Karpas-422 (cell line): ENCODE measurements around the gene GLDC. TPM values are rescaled to one million over a fixed set of nuclear protein-coding genes. Genes with fewer than 3 reads are reported as not detected.
"Not testable (repeated sequence)": the region's sequence is repeated elsewhere in the genome, so short reads cannot be mapped to it uniquely, and the experiment has no call there.

Experiments used
- DNase-seq: peaks from one replicate; pipeline ENCODE4 v3.0.0-alpha.2; 2015
- H2AFZ ChIP-seq: fragments of 200-600 bp; sonication (generic); 2 replicates; pipeline ENCODE4 v1.6.1; 2014; ENCODE audit warnings: antibody characterized with exemption, low read length, mixed read lengths
- H3K27ac ChIP-seq: fragments of 200-600 bp; sonication (generic); 2 replicates; pipeline ENCODE4 v1.5.1; 2014; ENCODE audit warnings: mild to moderate bottlenecking, low read length, moderate library complexity
- H3K27me3 ChIP-seq: fragments of 200-600 bp; sonication (generic); 2 replicates; pipeline ENCODE4 v1.6.1; 2014; ENCODE audit warnings: low read length, mixed read lengths
- H3K36me3 ChIP-seq: fragments of 200-600 bp; sonication (generic); 2 replicates; pipeline ENCODE4 v1.6.1; 2014; ENCODE audit warnings: low read length, mixed read lengths; ENCODE audit not compliant: insufficient read depth
- H3K4me1 ChIP-seq: fragments of 200-600 bp; sonication (generic); 2 replicates; pipeline ENCODE4 v1.6.1; 2014; ENCODE audit warnings: mild to moderate bottlenecking, low read length, mixed read lengths
- H3K4me2 ChIP-seq: fragments of 200-600 bp; sonication (generic); 2 replicates; pipeline ENCODE4 v1.6.1; 2014; ENCODE audit warnings: low read length, low read depth, mild to moderate bottlenecking; ENCODE audit not compliant: poor library complexity, severe bottlenecking
- H3K4me3 ChIP-seq: fragments of 200-600 bp; sonication (generic); 2 replicates; pipeline ENCODE4 v1.5.1; 2014; ENCODE audit warnings: mild to moderate bottlenecking, antibody characterized with exemption, low read length, mixed read lengths
- H3K79me2 ChIP-seq: fragments of 200-600 bp; sonication (generic); 2 replicates; pipeline ENCODE4 v1.6.1; 2014; ENCODE audit warnings: mild to moderate bottlenecking, low read length, mixed read lengths
- H3K9ac ChIP-seq: fragments of 200-600 bp; sonication (generic); 2 replicates; pipeline ENCODE4 v1.6.0; 2014; ENCODE audit warnings: low read length
- H3K9me2 ChIP-seq: fragments of 200-600 bp; sonication (generic), shearing (Covaris generic); replicated peaks from 2 replicates; pipeline ENCODE4 v1.6.0; 2014; ENCODE audit warnings: mild to moderate bottlenecking, low read length, moderate library complexity; ENCODE audit not compliant: insufficient read depth
- H3K9me3 ChIP-seq: fragments of 300-700, 200-600 bp; sonication (generic); 2 replicates; pipeline ENCODE4 v1.6.1; 2014; ENCODE audit warnings: low read length, mixed read lengths
- H4K20me1 ChIP-seq: fragments of 200-600 bp; sonication (generic); 2 replicates; pipeline ENCODE4 v1.6.1; 2014; ENCODE audit warnings: mild to moderate bottlenecking, antibody characterized with exemption, low read length, low read depth; ENCODE audit not compliant: insufficient read depth
- total RNA-seq: library from RNA; depleted of rRNA; stranded (reverse); fragments of >200 nt; shearing (Covaris generic); gene quantifications from 2 replicates; pipeline ENCODE4 v1.2.3, GENCODE V29; 2014; ENCODE audit warnings: low replicate concordance

GLDC gene
- total RNA-seq, 1 experiment from 2014 or later = not detected

GRCh38 chr9:6655036-6655435, 9.5 kb upstream of the GLDC start:
- DNase-seq = no peak
- Histone ChIP-seq H3K9me2 (no peaks in the 10 kb centered on the region), H3K9me3 (no peaks in the 10 kb centered on the region), H3K4me3 (no peak overlapping the region), H3K4me2 (no peak overlapping the region), H3K36me3 (no peaks in the 10 kb centered on the region), H3K9ac (no peak overlapping the region), H4K20me1 (no peaks in the 10 kb centered on the region), H3K79me2 (no peaks in the 10 kb centered on the region), H3K27me3 (no peaks in the 10 kb centered on the region), H3K4me1 (no peaks in the 10 kb centered on the region), H3K27ac (no peak overlapping the region), H2AFZ (no peak overlapping the region)

DNA sequence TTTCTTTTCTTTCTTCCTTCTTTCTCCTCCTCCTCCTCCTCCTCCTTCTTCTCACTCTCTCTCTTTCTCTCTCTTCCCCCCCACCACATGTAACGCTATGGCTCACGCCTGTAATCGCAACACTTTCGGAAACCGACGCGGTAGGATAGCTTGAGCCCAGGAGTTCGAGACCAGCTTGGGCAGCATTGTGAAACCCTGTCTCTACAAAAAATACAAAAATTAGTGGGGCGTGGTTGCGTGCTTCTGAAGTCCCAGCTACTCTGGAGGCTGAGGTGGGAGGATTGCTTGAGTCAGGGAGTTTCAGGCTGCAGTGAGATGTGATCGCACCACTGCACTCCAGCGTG, 736 bp upstream of the GLDC start:
- H3K4me2 ChIP-seq = no peak overlapping the region

DNA sequence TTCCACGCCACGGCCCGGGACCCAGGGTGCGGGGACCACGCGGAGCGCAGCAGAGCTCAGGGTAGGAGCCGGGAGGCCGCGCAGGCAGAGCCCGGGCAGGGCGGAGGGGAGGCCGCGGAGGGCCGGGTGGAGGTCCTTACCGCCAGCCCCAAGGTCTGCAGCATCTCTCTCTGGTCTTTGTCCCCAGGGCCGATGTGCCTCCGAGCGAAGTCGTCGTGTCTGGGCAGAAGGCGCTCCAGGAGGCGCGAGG, 499 bp downstream of the GLDC start:
- not testable (repeated sequence) for H3K27me3 ChIP-seq, H3K4me1 ChIP-seq, H3K4me2 ChIP-seq, DNase-seq, H3K9me2 ChIP-seq, H3K4me3 ChIP-seq, H3K9me3 ChIP-seq, H3K79me2 ChIP-seq, H2AFZ ChIP-seq, H3K36me3 ChIP-seq, H3K9ac ChIP-seq, H4K20me1 ChIP-seq, H3K27ac ChIP-seq

More for the DNA sequence above, 736 bp upstream of the GLDC start:
- H3K4me1 ChIP-seq = no peaks in the 10 kb centered on the region
- H3K4me3 ChIP-seq = no peak overlapping the region
- no peaks in the 10 kb centered on the region for H3K79me2 ChIP-seq
- H4K20me1 ChIP-seq = no peaks in the 10 kb centered on the region
- H2AFZ ChIP-seq = no peak overlapping the region
- no peaks in the 10 kb centered on the region for H3K9me2 ChIP-seq
- no peak overlapping the region for H3K9ac ChIP-seq
- no peaks in the 10 kb centered on the region for H3K36me3 ChIP-seq
- no peak overlapping the region for H3K27ac ChIP-seq
- no peak for DNase-seq
- H3K27me3 ChIP-seq = no peaks in the 10 kb centered on the region
- no peaks in the 10 kb centered on the region for H3K9me3 ChIP-seq

DNA sequence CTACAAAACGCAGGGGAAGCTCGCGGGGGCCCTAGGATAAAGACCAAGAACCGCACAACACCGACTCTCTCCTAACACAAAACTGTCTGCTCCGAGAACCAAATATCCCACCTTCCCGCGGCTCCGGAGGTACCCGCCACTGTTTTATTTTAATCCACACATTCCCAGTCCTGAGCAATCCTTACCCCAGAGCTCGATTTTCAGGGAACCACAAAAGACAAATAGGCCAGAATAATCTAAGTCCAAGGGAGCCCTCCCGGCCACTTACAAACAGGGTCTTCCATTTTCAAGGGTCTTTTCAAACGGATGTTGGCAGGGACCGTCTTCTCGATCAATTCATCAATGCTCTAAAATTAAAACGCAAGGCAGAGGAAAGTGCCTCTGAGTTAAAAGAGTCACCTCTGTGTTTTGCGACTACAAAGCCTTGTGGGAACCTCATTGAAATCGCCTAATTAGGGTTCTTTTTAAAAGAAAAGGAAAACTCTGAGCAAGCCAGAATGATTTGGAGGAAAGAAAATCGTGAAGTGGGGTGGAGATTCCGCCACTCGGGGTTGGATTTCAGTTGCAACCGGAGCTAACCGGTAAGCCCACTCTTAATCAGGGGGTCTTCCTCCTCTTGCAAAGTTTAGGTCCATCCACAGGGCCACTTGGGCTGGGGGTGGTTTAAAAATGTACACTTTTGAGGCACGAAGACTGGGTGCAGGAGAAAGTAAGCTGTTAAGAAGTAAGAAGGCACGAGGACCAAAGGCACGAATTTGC, 1.0 kb downstream of the GLDC start:
- Histone ChIP-seq H3K4me2 (no peak overlapping the region), H3K36me3 (no peaks in the 10 kb centered on the region), H3K79me2 (no peaks in the 10 kb centered on the region), H3K27me3 (no peaks in the 10 kb centered on the region), H3K4me3 (no peak overlapping the region), H3K9me3 (no peaks in the 10 kb centered on the region), H3K4me1 (no peaks in the 10 kb centered on the region), H2AFZ (no peak overlapping the region), H4K20me1 (no peaks in the 10 kb centered on the region), H3K9me2 (no peaks in the 10 kb centered on the region), H3K27ac (no peak overlapping the region), H3K9ac (no peak overlapping the region)
- DNase-seq = no peak

DNA sequence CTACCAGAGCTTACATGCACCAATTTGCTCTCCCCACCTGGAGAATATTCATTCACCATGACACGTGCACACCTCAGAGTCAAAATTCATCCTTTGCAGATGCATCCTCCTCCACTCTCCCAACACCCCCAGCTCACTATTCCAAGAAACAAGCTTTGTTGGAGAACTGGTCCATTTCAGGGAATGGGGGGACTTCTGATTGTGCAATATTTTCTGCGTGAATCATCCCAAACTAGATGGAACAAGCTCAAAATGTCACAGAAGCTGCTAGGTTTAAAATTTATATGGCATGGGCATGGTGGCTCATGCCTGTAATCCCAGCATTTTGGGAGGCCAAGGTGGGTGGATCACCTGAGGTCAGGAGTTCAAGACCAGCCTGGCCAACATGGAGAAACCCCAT, 3.6 kb downstream of the GLDC start:
- no peaks in the 10 kb centered on the region for H3K4me1 ChIP-seq
- H3K9ac ChIP-seq = no peak overlapping the region
- no peak overlapping the region for H3K4me2 ChIP-seq
- no peak overlapping the region for H3K27ac ChIP-seq
- no peaks in the 10 kb centered on the region for H3K9me3 ChIP-seq
- H3K27me3 ChIP-seq = no peaks in the 10 kb centered on the region
- no peaks in the 10 kb centered on the region for H3K36me3 ChIP-seq
- no peak overlapping the region for H2AFZ ChIP-seq
- H4K20me1 ChIP-seq = no peaks in the 10 kb centered on the region
- H3K4me3 ChIP-seq = no peak overlapping the region
- no peaks in the 10 kb centered on the region for H3K9me2 ChIP-seq
- no peaks in the 10 kb centered on the region for H3K79me2 ChIP-seq
- no peak for DNase-seq

GRCh38 chr9:6641561-6641960, 4.0 kb downstream of the GLDC start:
- Histone ChIP-seq H2AFZ (no peak overlapping the region), H3K4me3 (no peak overlapping the region), H3K27ac (no peak overlapping the region), H3K9ac (no peak overlapping the region), H3K9me2 (no peaks in the 10 kb centered on the region), H3K27me3 (no peaks in the 10 kb centered on the region), H3K79me2 (no peaks in the 10 kb centered on the region), H4K20me1 (no peaks in the 10 kb centered on the region), H3K36me3 (no peaks in the 10 kb centered on the region), H3K9me3 (no peaks in the 10 kb centered on the region), H3K4me2 (no peak overlapping the region), H3K4me1 (no peaks in the 10 kb centered on the region)
- DNase-seq = no peak

GRCh38 chr9:6641056-6641455, 4.5 kb downstream of the GLDC start:
- Histone ChIP-seq H3K27me3 (no peaks in the 10 kb centered on the region), H3K79me2 (no peaks in the 10 kb centered on the region), H3K4me2 (no peak overlapping the region)

GRCh38 chr9:6640268-6641051, 5.1 kb downstream of the GLDC start:
- no peaks in the 10 kb centered on the region for H3K9me2 ChIP-seq

More at GRCh38 chr9:6641056-6641455, 4.5 kb downstream of the GLDC start:
- Histone ChIP-seq H3K9me2 (no peaks in the 10 kb centered on the region), H3K9ac (no peak overlapping the region), H3K9me3 (no peaks in the 10 kb centered on the region), H4K20me1 (no peaks in the 10 kb centered on the region), H3K4me3 (no peak overlapping the region), H2AFZ (no peak overlapping the region), H3K36me3 (no peaks in the 10 kb centered on the region), H3K4me1 (no peaks in the 10 kb centered on the region), H3K27ac (no peak overlapping the region)
- no peak for DNase-seq

More at GRCh38 chr9:6640268-6641051, 5.1 kb downstream of the GLDC start:
- no peak overlapping the region for H3K27ac ChIP-seq
- H3K4me3 ChIP-seq = no peak overlapping the region
- no peak overlapping the region for H3K9ac ChIP-seq
- H3K9me3 ChIP-seq = no peaks in the 10 kb centered on the region
- H3K4me2 ChIP-seq = no peak overlapping the region
- no peak for DNase-seq
- H3K27me3 ChIP-seq = no peaks in the 10 kb centered on the region
- no peaks in the 10 kb centered on the region for H3K79me2 ChIP-seq
- H3K4me1 ChIP-seq = no peaks in the 10 kb centered on the region
- no peaks in the 10 kb centered on the region for H3K36me3 ChIP-seq
- H4K20me1 ChIP-seq = no peaks in the 10 kb centered on the region
- no peak overlapping the region for H2AFZ ChIP-seq
